HCT116 (cell line): ENCODE data around the gene ADAMTS16. TPM values are rescaled to one million over a fixed set of nuclear protein-coding genes. Genes with fewer than 3 reads are reported as not detected.

Experiments
- ATAC-seq: fragments of 200-7000 bp; cut with Tn5 transposase; 2 replicates; pipeline ENCODE4 v1.9.1; 2020; ENCODE audit warnings: mild to moderate bottlenecking, moderate library complexity
- BruUV-seq: library from RNA; stranded (reverse); fragments of 400-500 nt; replicated peaks from 2 replicates; lab custom pipeline; 2021; lab: Mats Ljungman, UMichigan
- CTCF ChIA-PET: fragments of 300-600 bp; sonication (Branson Sonifier 250); formaldehyde crosslinking; loops from one replicate; lab custom pipeline; 2021; ENCODE audit warnings: antibody characterized with exemption; lab: Charles Lee
- POLR2A ChIA-PET: fragments of 300-600, 350-600 bp; sonication (Branson Sonifier 250); formaldehyde crosslinking; loops from one replicate; lab custom pipeline; 2021; ENCODE audit warnings: antibody characterized with exemption; lab: Charles Lee
- RAD21 ChIA-PET, 2 experiments: fragments of 300-600 bp; sonication (Branson Sonifier 250); formaldehyde crosslinking; loops; one replicate each; lab custom pipeline; 2023; ENCODE audit warnings: low total read pairs in 2 of 2; ENCODE audit not compliant: uncharacterized antibody in 2 of 2, unreplicated experiment in 2 of 2, low non-redundant PET in 1 of 2; lab: Charles Lee
- DNase-seq: peaks from one replicate; pipeline ENCODE4 v3.0.0-alpha.2; 2010; ENCODE audit warnings: low read depth, low spot score
- H2AFZ ChIP-seq: fragments of 200-600 bp; shearing (Covaris generic), sonication (generic); 2 replicates; pipeline ENCODE4 v1.6.1; 2017; ENCODE audit warnings: low read depth, mixed run types, mixed read lengths, antibody characterized with exemption, low read length; ENCODE audit not compliant: poor library complexity, severe bottlenecking
- H3K27ac ChIP-seq: 2 replicates; pipeline ENCODE4 v1.5.1; 2012; ENCODE audit warnings: low read depth, low read length
- H3K27me3 ChIP-seq: fragments of 200-600 bp; sonication (generic); 2 replicates; pipeline ENCODE4 v1.6.1; 2016; ENCODE audit warnings: mixed run types, low read length, mixed read lengths; ENCODE audit not compliant: insufficient read depth
- H3K36me3 ChIP-seq, 2 experiments: fragments of 200-500 bp in 1 of 2; fragments of 200-600 bp in 1 of 2; sonication (Bioruptor generic) in 1 of 2; sonication (generic) in 1 of 2; 2 replicates each; pipeline versions ENCODE4 v1.5.1 to v1.6.1; 2014 to 2016; ENCODE audit warnings: low read length in 2 of 2, inconsistent platforms in 1 of 2, mixed read lengths in 1 of 2, mixed run types in 1 of 2; ENCODE audit not compliant: insufficient read depth in 2 of 2, control insufficient read depth in 1 of 2
- H3K4me1 ChIP-seq, 2 experiments: fragments of 200-600 bp in 1 of 2; sonication (generic) in 1 of 2; 2 replicates each; pipeline versions ENCODE4 v1.5.1 to v1.6.1; 2012 to 2017; ENCODE audit warnings: low read length in 2 of 2, inconsistent platforms in 1 of 2, mild to moderate bottlenecking in 1 of 2, mixed read lengths in 1 of 2, mixed run types in 1 of 2, moderate library complexity in 1 of 2; ENCODE audit not compliant: insufficient read depth in 2 of 2, control insufficient read depth in 1 of 2
- H3K4me2 ChIP-seq: fragments of 200-600 bp; sonication (generic); 2 replicates; pipeline ENCODE4 v1.6.1; 2017; ENCODE audit warnings: mixed run types, low read length, mixed read lengths
- H3K4me3 ChIP-seq, 2 experiments: fragments of 200-600 bp in 1 of 2; sonication (generic) in 1 of 2; replicated peaks in 1 of 2; 2 replicates each; pipeline ENCODE4 v1.5.1; 2011 to 2016; ENCODE audit warnings: low read length in 2 of 2, control low read depth in 1 of 2, low read depth in 1 of 2, mild to moderate bottlenecking in 1 of 2, mixed read lengths in 1 of 2, mixed run types in 1 of 2
- H3K79me2 ChIP-seq: fragments of 200-600 bp; sonication (generic); 2 replicates; pipeline ENCODE4 v1.6.1; 2017; ENCODE audit warnings: mild to moderate bottlenecking, mixed run types, low read length, moderate library complexity, mixed read lengths; ENCODE audit not compliant: insufficient read depth
- H3K9ac ChIP-seq: fragments of 200-600 bp; sonication (generic); 2 replicates; pipeline ENCODE4 v1.6.1; 2016; ENCODE audit warnings: low read length, mixed read lengths
- H3K9me2 ChIP-seq: fragments of 200-600 bp; sonication (generic), shearing (Covaris generic); 2 replicates; pipeline ENCODE4 v1.6.1; 2017; ENCODE audit warnings: mixed run types, mild to moderate bottlenecking, moderate library complexity; ENCODE audit not compliant: insufficient read depth
- H3K9me3 ChIP-seq, 2 experiments: fragments of 200-500 bp in 1 of 2; fragments of 200-600 bp in 1 of 2; sonication (Bioruptor generic) in 1 of 2; sonication (generic) in 1 of 2; 2 replicates each; pipeline ENCODE4 v1.6.1; 2014 to 2017; ENCODE audit warnings: low read length in 2 of 2, mixed read lengths in 2 of 2, inconsistent platforms in 1 of 2, low read depth in 1 of 2, mild to moderate bottlenecking in 1 of 2, mixed run types in 1 of 2, moderate library complexity in 1 of 2; ENCODE audit not compliant: control insufficient read depth in 1 of 2, insufficient read depth in 1 of 2
- H4K20me1 ChIP-seq: fragments of 200-600 bp; sonication (generic), shearing (Covaris generic); 2 replicates; pipeline ENCODE4 v1.6.1; 2017; ENCODE audit warnings: mixed run types, mild to moderate bottlenecking, moderate library complexity; ENCODE audit not compliant: insufficient read depth
- ATF3 ChIP-seq: IDR thresholded peaks from 2 replicates; pipeline ENCODE4 v1.6.1; 2012
- CBX3 ChIP-seq: IDR thresholded peaks from 2 replicates; pipeline ENCODE4 v1.6.1; 2012; ENCODE audit warnings: low read depth
- CEBPB ChIP-seq: IDR thresholded peaks from 2 replicates; pipeline ENCODE4 v1.6.1; 2012; ENCODE audit warnings: low read depth
- EGR1 ChIP-seq: IDR thresholded peaks from 2 replicates; pipeline ENCODE4 v1.6.1; 2012; ENCODE audit warnings: low read depth
- ELF1 ChIP-seq: IDR thresholded peaks from 2 replicates; pipeline ENCODE4 v1.6.1; 2012; ENCODE audit warnings: low read depth, borderline replicate concordance
- FOSL1 ChIP-seq: IDR thresholded peaks from 2 replicates; pipeline ENCODE4 v1.6.1; 2012; ENCODE audit warnings: low read depth
- JUND ChIP-seq: IDR thresholded peaks from 2 replicates; pipeline ENCODE4 v1.6.1; 2012
- POLR2A ChIP-seq: IDR thresholded peaks from 2 replicates; pipeline ENCODE4 v1.7.0; 2011; ENCODE audit warnings: borderline replicate concordance; ENCODE audit not compliant: insufficient read depth, insufficient read length; ENCODE audit errors: extremely low read depth
- POLR2AphosphoS5 ChIP-seq: IDR thresholded peaks from 2 replicates; pipeline ENCODE4 v1.6.1; 2011; ENCODE audit warnings: mild to moderate bottlenecking, low read depth, low read length, moderate library complexity
- RAD21 ChIP-seq: IDR thresholded peaks from 2 replicates; pipeline ENCODE4 v1.6.1; 2012; ENCODE audit warnings: low read depth, mild to moderate bottlenecking
- SIN3A ChIP-seq: IDR thresholded peaks from 2 replicates; pipeline ENCODE4 v1.6.1; 2012; ENCODE audit warnings: low read depth
- SP1 ChIP-seq: IDR thresholded peaks from 2 replicates; pipeline ENCODE4 v1.6.1; 2012; ENCODE audit warnings: low read depth
- SRF ChIP-seq: IDR thresholded peaks from 2 replicates; pipeline ENCODE4 v1.6.1; 2012; ENCODE audit warnings: low read depth
- ZNF274 ChIP-seq: fragments of 200-500 bp; sonication (Bioruptor generic); IDR thresholded peaks from 2 replicates; pipeline ENCODE4 v1.6.1; 2014; ENCODE audit warnings: mild to moderate bottlenecking, low read depth, low read length, inconsistent platforms
- intact Hi-C: fragments of 100-400 bp; cut with micrococcal nuclease; formaldehyde crosslinking; loops from 2 replicates; pipeline ENCODE4 v1.10.0; 2022
- total RNA-seq: library from RNA; stranded (reverse); gene quantifications from one replicate; pipeline ENCODE4 v1.2.1, GENCODE V29; 2021; ENCODE audit not compliant: unreplicated experiment
- TF ChIP-seq, protein P1 (sequence below): IDR thresholded peaks from 2 replicates; pipeline ENCODE4 v1.6.1; 2012

The ADAMTS16 gene
- total RNA-seq, 1 experiment from 2014 or later: 2.4 TPM

- Histone ChIP-seq H3K4me3 (no peak overlapping the region), H3K36me3 (no peaks in the 10 kb centered on the region), H3K9ac (no peak overlapping the region), H3K79me2 (no peaks in the 10 kb centered on the region), H3K27me3 (no peaks in the 10 kb centered on the region), H3K9me3 (no peaks in the 10 kb centered on the region), H2AFZ (no peak overlapping the region), H3K9me2 (no peaks in the 10 kb centered on the region), H4K20me1 (no peaks in the 10 kb centered on the region), H3K4me2 (no peak overlapping the region), H3K4me1 (peaks cover 0 to 6% of the 10 kb centered on the region in 2 experiments; a peak in 1 of 4 replicates), H3K27ac (no peak overlapping the region)
- no TSS peak for BruUV-seq
- no peak for ATAC-seq
- CTCF ChIA-PET: no interaction called here
- no peak for DNase-seq
- RAD21 ChIA-PET: no interaction called here
- TF ChIP-seq ATF3 (no peak), POLR2A (no peak), POLR2AphosphoS5 (no peak), ELF1 (no peak), FOSL1 (no peak), SIN3A (no peak), CEBPB (no peak), ZNF274 (no peak), EGR1 (no peak), JUND (no peak), SP1 (no peak), RAD21 (no peak), SRF (no peak), CBX3 (no peak)
- TF ChIP-seq, protein P1, sequence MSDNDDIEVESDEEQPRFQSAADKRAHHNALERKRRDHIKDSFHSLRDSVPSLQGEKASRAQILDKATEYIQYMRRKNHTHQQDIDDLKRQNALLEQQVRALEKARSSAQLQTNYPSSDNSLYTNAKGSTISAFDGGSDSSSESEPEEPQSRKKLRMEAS: no peak
- POLR2A ChIA-PET: no interaction called here
- intact Hi-C loops: no loop called here
Observed at GRCh38 chr5:5188376-5189050, 48.4 kb downstream of the ADAMTS16 start.
